ENCODE data around the gene BCKDK. TPM values are rescaled to one million over a fixed set of nuclear protein-coding genes. Genes with fewer than 3 reads are reported as not detected.
"Not testable (repeated sequence)": the region's sequence is repeated elsewhere in the genome, so short reads cannot be mapped to it uniquely, and the experiment has no call there.

Gene BCKDK
- total and polyA plus RNA-seq, 4 donors: 16.7 to 37.2 (median 30.3) TPM

GRCh38 chr16:31132303-31132979, 24.3 kb downstream of the BCKDK start:
- DNase-seq (no peak), ATAC-seq (ENCODE audit: low FRiP score) (no peak)
- WGBS, 2 donors: 84 to 85% methylated on average over 20 of the region's 20 CpGs
- no peaks in the 10 kb centered on the region for H3K27me3 ChIP-seq (ENCODE audit: control insufficient read depth in 1 of 2, insufficient read depth in 2 of 2, low read length in 1 of 2)
- H3K9me3 ChIP-seq (ENCODE audit: control insufficient read depth, low read length): no peaks in the 10 kb centered on the region
- H3K4me1 ChIP-seq (ENCODE audit: control insufficient read depth in 1 of 2, insufficient read depth in 2 of 2, low read length in 2 of 2): no peaks in the 10 kb centered on the region
- peaks cover 0 to 6% of the 10 kb centered on the region in 2 donors for H3K36me3 ChIP-seq (ENCODE audit: control insufficient read depth in 1 of 2, insufficient read depth in 2 of 2, low read length in 1 of 2)
- intact Hi-C loops (cut with DNase I): no loop called here
- H3K27ac ChIP-seq (ENCODE audit: low read depth in 1 of 2, low read length in 2 of 2): no peak overlapping the region
- H3K4me3 ChIP-seq (ENCODE audit: low read length in 2 of 2): no peak overlapping the region

GRCh38 chr16:31133046-31133501, 24.9 kb downstream of the BCKDK start:
- H3K9me3 ChIP-seq (ENCODE audit: control insufficient read depth, low read length): no peaks in the 10 kb centered on the region
- H3K27ac ChIP-seq (ENCODE audit: low read depth in 1 of 2, low read length in 2 of 2): no peak overlapping the region
- no peak overlapping the region for H3K4me3 ChIP-seq (ENCODE audit: low read length in 2 of 2)
- DNase-seq (no peak), ATAC-seq (ENCODE audit: low FRiP score) (no peak)
- H3K4me1 ChIP-seq (ENCODE audit: control insufficient read depth in 1 of 2, insufficient read depth in 2 of 2, low read length in 2 of 2): no peaks in the 10 kb centered on the region
- H3K27me3 ChIP-seq (ENCODE audit: control insufficient read depth in 1 of 2, insufficient read depth in 2 of 2, low read length in 1 of 2): no peaks in the 10 kb centered on the region
- WGBS, 2 donors: 84 to 88% methylated on average over 6 of the region's 6 CpGs
- peaks cover 0 to 6% of the 10 kb centered on the region in 2 donors for H3K36me3 ChIP-seq (ENCODE audit: control insufficient read depth in 1 of 2, insufficient read depth in 2 of 2, low read length in 1 of 2)
- intact Hi-C loops (cut with DNase I): no loop called here

- Histone ChIP-seq H3K36me3 (ENCODE audit: control insufficient read depth in 1 of 2, insufficient read depth in 2 of 2, low read length in 1 of 2) (peaks cover 0 to 5% of the 10 kb centered on the region in 2 donors), H3K4me3 (ENCODE audit: low read length in 2 of 2) (no peak overlapping the region), H3K9me3 (ENCODE audit: control insufficient read depth, low read length) (no peaks in the 10 kb centered on the region), H3K27me3 (ENCODE audit: control insufficient read depth in 1 of 2, insufficient read depth in 2 of 2, low read length in 1 of 2) (no peaks in the 10 kb centered on the region), H3K4me1 (ENCODE audit: control insufficient read depth in 1 of 2, insufficient read depth in 2 of 2, low read length in 2 of 2) (no peaks in the 10 kb centered on the region), H3K27ac (ENCODE audit: low read depth in 1 of 2, low read length in 2 of 2) (no peak overlapping the region)
- WGBS, 2 donors: 33 to 37% methylated on average over 5 of the region's 5 CpGs
- no peak for ATAC-seq (ENCODE audit: low FRiP score)
- intact Hi-C loops (cut with DNase I): no loop called here
- DNase-seq: no peak
Measured at GRCh38 chr16:31134091-31134571, 25.9 kb downstream of the BCKDK start.

GRCh38 chr16:31134625-31135534, 26.7 kb downstream of the BCKDK start:
- no peaks in the 10 kb centered on the region for H3K27me3 ChIP-seq (ENCODE audit: control insufficient read depth in 1 of 2, insufficient read depth in 2 of 2, low read length in 1 of 2)
- H3K9me3 ChIP-seq (ENCODE audit: control insufficient read depth, low read length): no peaks in the 10 kb centered on the region
- 24 to 26% methylated on average over 17 to 18 of the region's 18 CpGs for WGBS, 2 donors
- no peak for ATAC-seq (ENCODE audit: low FRiP score)
- H3K36me3 ChIP-seq (ENCODE audit: control insufficient read depth in 1 of 2, insufficient read depth in 2 of 2, low read length in 1 of 2): peaks cover 0 to 5% of the 10 kb centered on the region in 2 donors
- H3K27ac ChIP-seq (ENCODE audit: low read depth in 1 of 2, low read length in 2 of 2): no peak overlapping the region
- intact Hi-C loops (cut with DNase I): no loop called here
- DNase-seq: no peak
- no peak overlapping the region for H3K4me3 ChIP-seq (ENCODE audit: low read length in 2 of 2)
- no peaks in the 10 kb centered on the region for H3K4me1 ChIP-seq (ENCODE audit: control insufficient read depth in 1 of 2, insufficient read depth in 2 of 2, low read length in 2 of 2)

GRCh38 chr16:31135535-31136286, 27.5 kb downstream of the BCKDK start, which contains the start of gene PRSS8:
Gene PRSS8, minus strand, starts transcription at chr16:31135727. Its CDS starts 229 bp downstream, at chr16:31135498.
- peaks cover 0 to 5% of the 10 kb centered on the region in 2 donors for H3K36me3 ChIP-seq (ENCODE audit: control insufficient read depth in 1 of 2, insufficient read depth in 2 of 2, low read length in 1 of 2)
- H3K27me3 ChIP-seq (ENCODE audit: control insufficient read depth in 1 of 2, insufficient read depth in 2 of 2, low read length in 1 of 2): no peaks in the 10 kb centered on the region
- no peaks in the 10 kb centered on the region for H3K9me3 ChIP-seq (ENCODE audit: control insufficient read depth, low read length)
- whole genome bisulfite sequencing, 2 donors: 61% methylated on average over 21 to 22 of the region's 22 CpGs
- H3K27ac ChIP-seq (ENCODE audit: low read depth in 1 of 2, low read length in 2 of 2): no peak within 1 kb of the TSS
- intact Hi-C loops (cut with DNase I): no loop called here
- no peak for ATAC-seq (ENCODE audit: low FRiP score)
- H3K4me1 ChIP-seq (ENCODE audit: control insufficient read depth in 1 of 2, insufficient read depth in 2 of 2, low read length in 2 of 2): no peaks in the 10 kb centered on the region
- H3K4me3 ChIP-seq (ENCODE audit: low read length in 2 of 2): no peak within 1 kb of the TSS
- DNase-seq: no peak

- DNase-seq (no peak), ATAC-seq (ENCODE audit: low FRiP score) (no peak)
- H3K27me3 ChIP-seq (ENCODE audit: control insufficient read depth in 1 of 2, insufficient read depth in 2 of 2, low read length in 1 of 2): no peaks in the 10 kb centered on the region
- H3K4me1 ChIP-seq (ENCODE audit: control insufficient read depth in 1 of 2, insufficient read depth in 2 of 2, low read length in 2 of 2): peaks cover 0 to 2% of the 10 kb centered on the region in 2 donors
- no peaks in the 10 kb centered on the region for H3K9me3 ChIP-seq (ENCODE audit: control insufficient read depth, low read length)
- no peak overlapping the region for H3K4me3 ChIP-seq (ENCODE audit: low read length in 2 of 2)
- 90 to 92% methylated on average over 6 of the region's 6 CpGs for WGBS, 2 donors
- intact Hi-C loops (cut with DNase I): no loop called here
- H3K36me3 ChIP-seq (ENCODE audit: control insufficient read depth in 1 of 2, insufficient read depth in 2 of 2, low read length in 1 of 2): peaks cover 0 to 2% of the 10 kb centered on the region in 2 donors
- H3K27ac ChIP-seq (ENCODE audit: low read depth in 1 of 2, low read length in 2 of 2): no peak overlapping the region
Measured at GRCh38 chr16:31136287-31136662, 28.1 kb downstream of the BCKDK start.

- H3K27ac ChIP-seq (ENCODE audit: low read depth in 1 of 2, low read length in 2 of 2); DNase-seq; H3K9me3 ChIP-seq (ENCODE audit: control insufficient read depth, low read length); H3K36me3 ChIP-seq (ENCODE audit: control insufficient read depth in 1 of 2, insufficient read depth in 2 of 2, low read length in 1 of 2); H3K4me3 ChIP-seq (ENCODE audit: low read length in 2 of 2); H3K27me3 ChIP-seq (ENCODE audit: control insufficient read depth in 1 of 2, insufficient read depth in 2 of 2, low read length in 1 of 2); H3K4me1 ChIP-seq (ENCODE audit: control insufficient read depth in 1 of 2, insufficient read depth in 2 of 2, low read length in 2 of 2); ATAC-seq (ENCODE audit: low FRiP score); intact Hi-C loops (cut with DNase I): not testable (repeated sequence)
- WGBS, 2 donors: 94% methylated on average over 20 of the region's 20 CpGs
Measured at GRCh38 chr16:31136822-31137499, 28.8 kb downstream of the BCKDK start.

Measured in aorta (tissue), 5 donors.